NCI-H1694 treated with DMSO at 0.1 percent for 48 hours (cell line): Measurements from ENCODE around the gene CLTC.
"Not testable (repeated sequence)": the region's sequence is repeated elsewhere in the genome, so short reads cannot be mapped to it uniquely, and the experiment has no call there.

ENCODE experiments used
- DNase-seq: peaks from one replicate; lab custom pipeline; 2025; lab: John Stamatoyannopoulos, UW

The CLTC gene

DNA sequence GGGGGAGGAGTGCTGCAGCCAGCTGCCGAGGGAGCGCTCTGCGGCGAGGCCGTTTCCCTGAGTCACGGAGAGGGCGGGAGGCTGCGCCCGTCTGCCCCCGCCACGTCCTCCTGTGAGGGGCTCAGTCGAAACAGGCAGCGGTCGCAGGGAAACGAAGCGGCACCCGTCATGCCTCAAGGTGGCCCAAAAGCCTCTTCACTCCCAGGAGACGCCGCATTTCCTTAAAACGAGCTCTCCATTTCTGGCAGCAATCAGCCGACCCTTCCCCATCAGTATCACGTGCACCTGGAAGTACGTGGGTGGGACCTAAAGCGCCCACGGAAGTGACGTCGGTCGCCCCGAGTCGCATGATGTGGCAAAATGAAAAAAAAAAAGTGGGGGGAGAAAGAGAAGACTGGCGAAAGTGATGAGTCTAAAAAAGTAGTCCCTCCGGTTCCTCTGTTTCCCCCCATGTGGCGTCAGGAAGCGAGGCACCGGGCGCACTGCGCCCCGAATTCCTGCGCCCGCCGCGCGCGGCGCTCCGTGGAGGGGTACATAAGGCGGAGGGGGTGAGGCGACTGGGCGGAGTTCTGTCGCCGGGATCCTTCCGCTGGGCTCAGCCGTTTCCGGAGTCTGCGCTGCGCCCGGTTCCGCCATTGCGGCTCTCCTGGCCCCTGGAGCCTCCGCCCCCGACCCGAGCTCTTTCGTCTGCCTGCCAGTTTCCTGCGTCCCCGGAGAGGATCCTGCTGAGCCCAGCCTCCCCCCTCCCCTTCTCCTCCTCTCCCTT is at the start of gene CLTC:
Gene CLTC (plus strand): TSS at position 598 of the 766 bp plus-strand sequence. CDS start 237 bp downstream, outside the sequence.
- peak; percentile 96 for DNase-seq

DNA sequence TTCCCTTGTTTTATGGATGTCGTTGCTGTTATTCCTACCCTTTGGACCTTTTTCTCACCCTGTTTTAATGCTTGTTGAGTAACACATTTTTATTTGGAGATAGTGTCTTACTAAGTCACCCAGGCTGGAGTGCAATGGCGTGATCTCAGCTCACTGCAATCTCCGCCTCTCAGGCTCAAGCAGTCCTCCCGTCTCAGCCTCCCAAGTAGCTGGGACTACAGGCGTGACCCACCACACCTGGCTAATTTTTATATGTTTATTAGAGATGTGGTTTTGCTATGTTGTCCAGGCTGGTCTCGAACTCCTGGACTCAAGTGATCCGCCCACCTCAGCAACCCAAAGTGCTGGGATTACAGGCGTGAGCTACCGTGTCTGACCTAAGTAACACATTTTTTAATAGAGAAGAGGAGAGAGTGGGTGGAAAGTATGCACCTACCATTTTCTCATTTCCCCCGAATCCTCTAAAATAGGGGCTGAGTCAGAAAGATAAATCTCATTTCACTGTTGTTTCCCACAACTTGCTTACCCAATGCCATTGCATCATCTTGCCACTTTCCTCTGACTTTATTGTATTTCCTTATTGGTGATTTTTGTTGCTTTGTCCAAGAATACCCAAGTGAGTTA is 47.3 kb upstream of the CLTC start:
- no peak for DNase-seq

DNA sequence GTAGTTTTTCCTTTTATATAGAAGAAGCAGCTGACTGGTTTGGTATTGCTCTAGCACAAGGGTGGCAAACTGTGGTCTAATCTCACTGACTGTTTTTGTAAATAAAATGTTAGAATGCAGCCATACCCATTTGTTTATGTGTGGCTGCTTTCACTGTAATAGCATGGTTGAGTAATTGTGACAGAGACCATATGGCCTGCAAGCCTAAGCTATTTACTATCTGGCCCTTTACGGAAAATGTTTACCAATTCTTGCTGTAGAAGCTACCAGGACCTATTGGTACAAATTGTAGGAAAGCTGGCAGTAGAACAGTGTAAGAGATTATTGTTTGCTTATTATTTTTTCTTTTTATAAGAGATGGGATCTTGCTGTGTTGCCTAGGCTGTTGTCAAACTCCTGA is 35.5 kb upstream of the CLTC start:
- DNase-seq, result not testable (repeated sequence)

DNA sequence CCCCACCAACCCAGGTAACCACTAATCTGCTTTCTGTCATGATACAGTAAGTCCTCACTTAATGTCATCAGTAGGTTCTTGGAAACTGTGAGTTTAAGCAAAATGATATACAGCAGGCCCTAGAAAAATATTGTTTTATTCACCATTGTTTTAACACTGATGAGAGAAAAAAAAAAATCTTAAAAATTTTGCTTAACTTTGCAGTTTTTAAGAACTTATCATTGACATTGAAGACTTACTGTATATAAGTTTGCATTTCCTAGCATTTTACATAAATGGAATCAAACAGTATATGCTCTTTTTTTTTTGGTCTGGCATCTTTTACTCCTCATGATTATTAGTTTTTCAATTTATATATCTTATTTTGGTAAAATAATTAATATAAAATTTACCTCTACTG is 19.5 kb upstream of the CLTC start:
- no peak for DNase-seq

DNA sequence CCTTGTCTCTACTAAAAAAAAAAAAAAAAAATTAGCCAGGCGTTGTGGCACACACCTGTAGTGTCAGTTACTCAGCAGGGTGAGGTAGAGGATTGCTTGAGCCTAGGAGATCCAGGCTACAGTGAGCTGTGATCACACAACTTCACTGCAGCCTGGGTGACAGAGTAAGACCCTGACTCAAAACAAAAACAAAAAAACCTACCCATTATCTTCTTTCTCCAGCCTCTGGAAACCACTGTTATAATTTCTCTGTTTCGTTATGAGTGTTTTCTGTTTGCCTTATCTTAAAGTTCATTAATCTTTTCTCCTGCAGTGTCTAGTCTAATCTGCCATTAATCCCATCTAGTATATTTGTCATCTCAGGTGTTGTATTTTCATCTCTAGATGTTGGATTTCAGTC is 18.6 kb upstream of the CLTC start:
- DNase-seq, result no peak

DNA sequence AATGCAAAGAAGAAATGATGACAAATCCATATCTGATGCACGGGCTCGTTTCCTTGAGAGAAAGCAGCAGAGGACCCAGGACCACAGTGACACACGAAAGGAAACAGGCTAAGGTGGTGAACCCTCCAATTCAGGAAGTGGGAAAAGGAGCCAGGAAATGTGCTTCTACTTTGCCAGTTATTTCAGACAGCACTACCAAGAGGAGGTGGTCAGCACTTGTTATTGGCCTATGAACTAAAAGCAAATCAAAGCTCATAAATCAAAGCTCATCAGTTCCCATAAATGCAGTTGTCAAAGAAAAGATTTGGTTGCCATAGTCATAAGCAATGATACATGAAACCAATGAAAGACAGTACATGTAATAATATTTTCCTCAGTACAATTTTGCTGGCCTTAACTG is 12.6 kb upstream of the CLTC start:
- DNase-seq, result no peak

DNA sequence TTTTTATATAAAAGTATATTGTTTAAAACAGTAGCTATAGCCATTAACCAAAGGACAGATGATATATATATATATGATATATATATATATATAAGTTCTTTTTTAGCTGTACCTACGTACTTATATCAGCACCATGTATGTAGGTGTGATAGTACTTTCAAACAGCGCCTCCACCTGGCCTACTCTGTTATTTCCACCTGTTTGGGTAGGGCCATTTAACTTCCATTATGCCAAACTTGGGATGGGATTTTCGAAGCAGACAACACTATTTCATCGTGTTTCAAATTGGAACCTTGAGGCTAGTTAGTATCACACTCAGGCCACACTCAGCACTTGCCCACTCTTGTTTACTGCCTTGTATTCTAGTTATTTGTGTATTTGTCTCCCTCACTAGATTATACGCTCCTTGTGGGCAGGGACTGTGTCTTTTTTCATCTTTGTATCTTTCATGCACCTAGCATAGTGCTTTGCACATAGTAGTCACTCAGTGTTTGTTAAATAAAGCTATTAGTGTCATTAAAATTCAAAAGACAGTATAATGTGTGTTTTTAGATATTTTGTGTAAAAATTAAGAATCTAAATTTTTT is 11.8 kb upstream of the CLTC start:
- DNase-seq, result peak; percentile 15

DNA sequence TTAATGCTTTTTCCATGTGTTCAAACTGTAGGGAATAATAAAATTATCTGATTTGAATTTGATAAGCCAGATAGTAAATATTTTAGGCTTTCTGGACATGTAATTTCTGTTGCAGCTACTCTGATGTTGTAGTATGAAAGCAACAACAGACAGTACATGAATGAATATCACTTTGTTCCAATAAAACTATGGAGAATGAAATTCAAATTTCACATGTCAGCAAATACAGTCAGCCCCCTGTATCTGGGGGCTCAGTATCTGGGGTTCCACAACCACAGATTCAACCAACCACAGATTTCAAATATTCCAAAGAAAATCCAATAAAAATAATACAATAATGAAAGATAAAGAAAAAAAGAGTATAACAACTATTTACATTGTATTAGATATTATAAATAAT is 8.2 kb upstream of the CLTC start:
- no peak for DNase-seq

DNA sequence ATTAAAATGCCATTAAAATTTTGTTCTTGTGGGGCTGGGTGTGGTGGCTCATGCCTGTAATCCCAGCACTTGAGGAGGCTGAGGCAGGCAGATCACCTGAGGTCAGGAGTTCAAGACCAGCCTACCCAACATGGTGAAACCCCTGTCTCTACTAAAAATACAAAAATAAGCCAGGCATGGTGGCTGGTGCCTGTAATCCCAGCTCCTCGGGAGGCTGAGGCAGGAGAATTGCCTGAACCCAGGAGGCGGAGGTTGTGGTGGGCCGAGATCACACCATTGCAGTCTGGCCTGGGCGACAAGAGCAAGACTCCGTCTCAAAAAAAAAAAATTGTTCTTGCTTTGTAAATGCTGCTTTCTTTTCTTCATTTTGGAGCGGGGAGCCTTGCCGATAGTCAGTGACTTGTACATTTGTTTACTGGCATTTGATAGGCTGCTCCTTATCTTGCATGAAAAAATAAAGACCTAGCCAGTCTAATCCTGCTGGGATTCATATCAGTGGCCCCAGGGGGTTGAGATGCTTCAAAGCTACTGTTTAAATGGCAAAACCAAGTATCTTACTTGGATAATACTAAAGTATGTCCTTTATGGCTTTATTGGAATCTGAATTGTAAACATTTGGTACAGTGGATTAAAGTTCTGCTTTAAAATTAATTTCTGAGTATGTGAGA is 3.3 kb upstream of the CLTC start:
- DNase-seq, result no peak

DNA sequence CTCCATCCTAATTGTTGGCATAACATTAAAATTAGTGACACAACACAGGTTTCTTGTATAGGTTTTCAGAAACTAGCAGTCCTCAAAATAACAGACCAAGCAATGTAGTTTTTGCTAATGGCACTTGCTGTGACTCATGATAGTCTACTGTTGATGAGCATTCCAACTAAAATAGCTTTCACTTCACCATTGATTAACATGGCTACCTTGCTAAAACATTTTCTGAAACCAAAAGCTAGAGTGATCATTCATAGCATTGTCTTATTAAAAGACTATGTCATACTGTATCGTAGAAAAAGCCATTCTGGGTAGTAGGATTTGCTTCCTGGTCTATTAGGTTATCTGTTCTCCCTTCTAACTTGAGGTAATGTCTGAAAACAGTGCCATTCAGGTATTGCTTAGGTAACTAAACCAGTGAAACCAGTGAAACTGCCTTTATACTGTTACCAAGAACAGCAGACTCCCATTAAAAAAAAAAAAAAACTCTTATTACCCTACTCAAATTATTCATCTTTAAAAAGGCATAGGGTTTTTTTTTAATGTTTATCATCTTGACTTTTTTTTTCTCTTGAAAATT is 2.5 kb upstream of the CLTC start:
- DNase-seq, result no peak

DNA sequence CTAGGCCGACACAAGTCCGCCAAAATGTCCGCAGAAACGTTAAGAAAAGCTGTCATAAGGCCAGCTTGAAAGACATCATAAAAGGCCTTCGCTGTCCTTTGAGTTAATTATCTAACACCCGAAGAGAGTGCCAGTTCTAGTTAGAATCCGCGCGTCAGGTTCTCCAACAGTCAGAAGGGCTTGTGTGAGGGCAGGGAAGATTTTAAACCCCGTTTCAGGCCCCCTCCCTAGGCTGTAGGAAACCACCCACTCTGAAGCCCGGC is 729 bp upstream of the CLTC start:
- no peak for DNase-seq

DNA sequence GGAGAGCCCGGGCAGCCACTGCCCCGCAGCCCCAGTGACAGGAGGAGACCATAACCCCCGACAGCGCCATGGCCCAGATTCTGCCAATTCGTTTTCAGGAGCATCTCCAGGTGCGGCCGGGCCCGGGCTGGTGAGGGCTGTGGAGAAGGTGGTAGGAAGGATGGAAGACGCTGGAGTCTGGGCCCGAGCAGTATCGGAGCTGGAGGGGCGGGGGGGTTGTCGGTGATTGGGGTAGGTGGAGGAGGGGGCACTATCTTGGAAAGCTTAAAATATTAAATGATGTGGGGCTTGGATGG is 317 bp downstream of the CLTC start:
- DNase-seq, result no peak

DNA sequence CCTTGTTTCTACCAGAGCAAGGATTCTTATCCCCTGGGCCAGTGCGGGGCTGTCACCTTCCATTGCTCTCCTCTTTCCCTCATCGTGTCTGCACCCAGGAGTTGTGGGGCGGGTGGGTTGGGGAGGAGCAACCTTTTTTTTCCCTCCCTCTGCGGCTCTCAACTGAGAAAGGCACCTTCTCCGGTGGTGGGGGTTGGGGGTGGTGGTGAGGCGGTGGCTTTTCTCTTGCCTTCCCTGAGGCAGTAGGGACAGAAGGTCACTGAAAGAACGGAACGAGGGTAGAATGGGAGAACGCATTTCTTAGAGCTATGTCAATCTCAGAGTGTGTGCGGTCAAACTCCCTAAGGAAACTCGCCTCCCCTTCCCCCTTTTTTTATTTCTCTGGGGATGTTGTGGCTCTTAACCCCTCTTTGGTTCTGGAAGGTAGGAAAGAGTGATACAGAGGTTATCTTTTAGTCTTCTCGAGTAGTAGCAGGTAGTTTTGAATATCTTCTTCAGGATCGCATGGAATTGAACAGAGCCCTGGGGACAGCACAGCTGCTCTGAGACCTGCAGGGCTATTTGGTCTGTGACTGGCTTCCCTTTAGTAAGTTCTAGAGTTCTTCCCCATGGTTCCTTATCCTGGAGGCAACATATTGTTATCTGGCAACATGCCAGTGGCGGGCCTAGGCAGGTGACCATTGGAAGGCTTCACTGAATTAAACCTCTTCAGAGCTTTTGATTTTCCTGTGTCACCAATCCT is 994 bp downstream of the CLTC start:
- no peak for DNase-seq

DNA sequence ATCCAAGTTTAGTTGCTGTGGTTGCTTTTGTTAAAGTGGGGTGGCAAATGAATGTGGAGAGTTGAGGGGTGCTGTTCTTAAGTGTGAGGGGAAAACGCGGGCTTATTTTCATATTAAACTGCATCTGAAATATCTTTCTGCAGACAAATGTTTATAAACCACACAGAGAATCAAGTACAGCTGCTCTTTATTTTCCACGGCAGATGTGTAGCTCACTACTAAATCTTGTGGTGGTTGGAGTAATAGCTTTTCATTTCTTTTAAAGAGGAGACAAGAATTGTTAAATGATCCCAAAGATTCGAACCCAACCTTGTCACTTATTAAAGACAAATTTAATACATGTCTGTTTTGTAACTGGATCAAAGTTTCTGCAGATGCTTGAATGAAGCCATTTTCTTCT is 2.1 kb downstream of the CLTC start:
- DNase-seq, result no peak

DNA sequence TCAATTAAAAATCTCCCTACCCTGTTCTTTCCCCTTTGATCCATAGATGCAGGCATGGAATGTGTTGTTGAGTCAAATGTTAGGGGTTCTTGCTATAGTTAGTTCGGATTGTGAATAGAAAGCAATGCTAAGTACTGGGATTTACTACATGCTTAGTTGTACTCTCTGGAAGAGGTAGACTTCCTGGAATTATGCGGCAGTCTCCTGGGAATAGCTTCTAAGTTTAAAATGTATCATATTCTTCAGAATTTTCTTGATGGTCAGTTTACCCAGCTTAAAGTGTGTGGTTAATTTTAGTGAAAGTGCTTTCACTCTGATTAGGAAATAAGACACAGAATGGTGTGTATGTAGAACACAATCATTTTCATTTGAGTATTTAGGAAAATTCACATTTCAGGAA is 3.5 kb downstream of the CLTC start:
- no peak for DNase-seq

DNA sequence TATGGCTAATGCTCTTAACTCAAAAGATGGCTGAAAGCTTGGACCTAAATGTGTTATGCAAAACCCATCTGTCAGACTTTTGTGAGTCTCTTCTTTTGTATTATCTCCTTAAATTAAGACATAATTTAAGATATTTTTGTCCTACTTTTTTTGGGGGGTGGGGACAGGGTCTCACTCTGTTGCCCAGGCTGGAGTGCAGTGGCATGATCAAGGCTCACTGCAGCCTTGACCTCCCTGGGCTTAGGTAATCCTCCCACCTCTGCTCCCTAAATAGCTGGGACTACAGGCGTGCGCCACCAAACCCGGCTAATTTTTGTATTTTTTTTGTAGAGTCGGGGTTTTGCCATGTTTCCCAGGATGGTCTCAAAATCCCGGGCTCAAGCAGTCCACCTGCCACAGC is 7.1 kb downstream of the CLTC start:
- DNase-seq, result no peak

DNA sequence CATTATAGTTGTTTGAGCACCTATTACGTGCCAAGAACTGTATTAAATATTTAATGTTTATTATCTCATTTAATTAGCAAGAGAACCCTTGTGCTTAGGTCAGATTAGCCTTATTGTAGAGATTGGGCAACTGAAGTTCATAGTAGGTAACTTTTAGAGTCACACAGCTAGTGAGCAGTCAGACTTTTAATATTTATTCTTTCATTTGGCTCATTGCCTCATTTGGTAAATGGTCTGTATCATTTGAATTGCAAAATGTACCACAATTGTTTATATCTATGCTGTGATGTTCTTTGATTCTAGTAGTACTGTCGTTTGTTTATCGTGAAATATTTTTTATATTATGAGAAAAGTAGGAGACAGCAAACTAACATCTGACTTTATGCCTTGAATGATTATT is 7.6 kb downstream of the CLTC start:
- no peak for DNase-seq

DNA sequence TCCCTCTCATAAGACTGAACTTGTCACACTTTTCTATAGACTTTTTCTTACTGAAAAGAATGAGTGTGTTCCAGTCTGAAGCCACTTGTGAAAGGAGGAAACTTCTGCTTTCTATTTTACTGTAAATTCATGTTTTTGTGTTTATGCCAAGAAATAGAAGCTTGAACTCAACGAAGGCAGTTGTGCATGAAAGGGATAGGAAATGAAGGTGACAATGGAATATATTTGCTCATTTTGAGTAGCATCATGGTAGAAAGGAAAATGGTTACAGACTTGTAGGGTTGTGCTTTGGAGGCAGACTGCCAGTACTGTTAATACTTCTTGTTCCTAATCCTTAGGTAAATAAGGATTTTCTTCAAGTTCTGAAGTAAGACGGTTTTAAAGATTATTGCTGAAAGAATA is 8.1 kb downstream of the CLTC start:
- DNase-seq, result no peak

DNA sequence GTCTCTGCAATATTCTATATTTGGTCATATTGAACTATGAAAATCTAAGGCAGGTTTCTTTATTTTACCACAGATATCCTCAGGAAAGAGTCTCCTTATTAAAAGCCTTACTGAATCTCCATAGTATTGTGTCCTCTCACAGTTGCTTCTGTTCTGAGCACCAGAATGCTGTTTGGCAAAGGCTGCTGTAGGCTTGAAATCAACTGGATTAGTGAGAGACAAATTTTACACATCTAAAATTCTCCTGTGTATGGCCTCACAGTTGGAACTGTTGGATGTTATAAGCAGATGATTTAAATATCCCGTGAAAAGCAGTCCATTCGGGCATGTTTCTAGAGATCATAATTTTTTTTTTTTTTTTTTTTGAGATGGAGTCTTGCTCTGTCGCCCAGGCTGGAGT is 9.5 kb downstream of the CLTC start:
- no peak for DNase-seq

DNA sequence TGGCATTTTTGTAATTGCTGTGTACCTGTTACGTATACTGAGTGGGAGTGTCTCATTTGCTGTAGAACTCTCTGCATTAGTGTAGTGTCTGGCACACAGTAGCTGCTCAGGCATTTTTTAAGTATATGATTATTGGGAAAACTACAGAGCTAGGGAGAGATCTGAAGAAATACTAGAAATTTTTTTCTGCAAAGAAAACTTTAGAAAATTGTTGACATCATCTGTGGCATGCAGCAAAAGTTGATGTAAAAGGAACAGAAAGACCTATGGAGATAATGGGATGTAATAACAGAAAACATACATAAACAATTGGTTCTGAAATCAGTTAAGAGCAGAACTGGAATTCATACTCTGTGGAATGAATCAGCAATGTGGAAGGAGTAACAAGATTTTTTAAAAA is 11.6 kb downstream of the CLTC start:
- DNase-seq, result no peak

DNA sequence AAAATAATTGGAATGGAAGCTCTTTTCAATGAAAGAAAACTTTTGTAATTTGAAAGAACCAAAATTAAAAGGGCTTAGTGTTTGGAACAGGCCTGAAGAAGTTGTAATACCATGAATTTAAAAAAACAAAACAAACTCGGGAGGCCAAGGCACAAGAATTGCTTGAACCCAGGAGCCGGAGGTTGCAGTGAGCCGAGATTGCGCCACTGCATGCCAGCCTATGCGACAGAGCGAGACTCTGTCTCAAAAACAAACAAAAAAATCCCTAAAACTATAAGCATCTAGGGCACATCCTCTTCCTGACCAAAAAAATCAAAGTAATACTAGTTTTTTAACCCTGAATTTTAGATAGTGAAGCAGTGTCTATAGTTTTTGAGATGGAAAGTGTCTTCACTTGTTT is 12.7 kb downstream of the CLTC start:
- no peak for DNase-seq

DNA sequence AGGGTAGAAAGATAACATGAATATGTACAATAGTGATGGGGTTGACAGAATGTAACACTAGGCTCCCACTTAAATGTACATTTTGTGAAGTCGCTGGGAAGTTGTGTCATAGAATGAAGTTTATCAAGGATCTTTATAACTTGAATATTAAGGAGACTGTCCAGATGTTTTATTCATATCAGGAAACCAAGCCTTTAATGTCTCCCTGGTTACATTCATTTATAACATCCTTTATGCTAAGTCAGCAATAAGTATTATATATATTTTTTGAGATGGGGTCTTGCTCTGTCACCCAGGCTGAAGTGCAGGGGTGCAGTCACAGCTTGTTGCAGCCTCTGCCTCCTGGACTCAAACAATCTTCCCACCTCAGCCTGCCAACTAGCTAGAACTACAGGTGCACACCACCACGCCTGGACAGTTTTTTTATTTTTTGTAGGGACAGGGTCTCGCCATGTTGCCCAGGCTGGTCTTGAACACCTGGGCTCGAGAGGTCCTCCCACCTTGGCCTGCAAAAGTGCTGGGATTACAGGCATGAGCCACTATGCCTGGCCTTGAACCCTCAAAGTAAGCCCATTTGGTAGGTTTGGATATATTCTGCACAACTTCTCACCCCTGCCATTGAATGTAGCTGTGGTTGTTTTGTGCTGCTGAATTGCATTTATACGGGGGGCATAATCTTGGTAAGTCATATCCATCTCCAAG is 14.1 kb downstream of the CLTC start:
- no peak for DNase-seq
